GM12891 (cell line): ENCODE results near the gene AIMP2.
"Not testable (repeated sequence)": the region's sequence is repeated elsewhere in the genome, so short reads cannot be mapped to it uniquely, and the experiment has no call there.

Source experiments
- POLR2A ChIP-seq: IDR thresholded peaks from 2 replicates; pipeline ENCODE4 v1.6.1; 2011; ENCODE audit warnings: low read depth, low read length, control low read depth
- POLR2AphosphoS5 ChIP-seq: IDR thresholded peaks from 2 replicates; pipeline ENCODE4 v1.6.1; 2011; ENCODE audit warnings: low read depth, low read length, control low read depth
- SPI1 ChIP-seq: IDR thresholded peaks from 2 replicates; pipeline ENCODE4 v1.6.1; 2011; ENCODE audit warnings: low read depth, low read length, control low read depth
- TAF1 ChIP-seq: IDR thresholded peaks from 2 replicates; pipeline ENCODE4 v1.6.1; 2011; ENCODE audit warnings: low read depth, low read length, control low read depth

- TF ChIP-seq POLR2A, TAF1, POLR2AphosphoS5, SPI1: not testable (repeated sequence)
Measured at GRCh38 chr7:6010370-6010769, 1.3 kb downstream of the AIMP2 start.
